LHCN-M2 (cell line): ENCODE data around the gene P2RY13. TPM values are rescaled to one million over a fixed set of nuclear protein-coding genes. Genes with fewer than 3 reads are reported as not detected.

Source experiments
- DNase-seq: peaks from one replicate; pipeline ENCODE4 v3.0.0-alpha.2; 2012; ENCODE audit warnings: low read depth
- total RNA-seq: library from RNA; depleted of rRNA; stranded (reverse); fragments of >200 nt; gene quantifications from 2 replicates; pipeline ENCODE4 v1.2.3, GENCODE V29; 2014; rRNA removed

P2RY13 gene
- total RNA-seq, 1 experiment from 2014 or later: not detected

DNA sequence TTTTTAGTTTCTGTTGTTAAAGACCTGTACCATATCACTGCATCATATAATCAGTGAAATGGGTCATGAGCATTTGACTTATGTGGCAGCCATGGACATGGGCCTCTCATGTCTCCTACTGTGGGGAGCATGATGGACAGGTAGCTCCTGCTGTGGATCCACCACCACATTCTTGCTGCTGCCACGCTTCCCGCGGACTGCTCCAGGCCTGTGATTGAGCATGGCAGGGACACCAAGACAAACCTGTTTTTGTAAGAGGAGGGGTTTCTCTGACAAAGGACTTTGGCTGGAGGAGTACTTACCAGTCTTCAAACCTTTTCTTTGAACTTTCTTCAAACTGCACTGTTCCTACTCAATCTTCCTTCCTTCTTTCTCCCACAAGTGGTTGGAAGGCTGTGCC, 33.1 kb downstream of the P2RY13 start:
- no peak for DNase-seq

DNA sequence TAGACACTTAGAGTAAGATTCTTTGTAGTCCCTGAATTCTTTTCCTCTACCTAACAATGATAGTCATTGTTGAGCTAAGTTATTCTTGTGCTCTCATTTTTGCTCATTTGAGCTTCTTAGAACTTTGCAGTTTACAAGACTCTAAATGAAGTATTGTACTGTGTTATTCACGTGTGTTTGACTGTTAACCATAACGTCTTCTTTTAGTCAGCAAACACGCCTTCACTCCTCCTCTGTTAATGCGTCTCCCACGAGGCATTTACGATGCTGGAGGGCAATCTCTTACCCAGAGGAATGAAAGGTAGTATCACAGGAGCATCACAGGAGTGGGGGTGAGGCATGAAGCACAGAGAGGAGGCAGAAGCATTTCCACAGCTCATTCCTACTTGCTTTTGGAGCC, 36.2 kb downstream of the P2RY13 start:
- no peak for DNase-seq

DNA sequence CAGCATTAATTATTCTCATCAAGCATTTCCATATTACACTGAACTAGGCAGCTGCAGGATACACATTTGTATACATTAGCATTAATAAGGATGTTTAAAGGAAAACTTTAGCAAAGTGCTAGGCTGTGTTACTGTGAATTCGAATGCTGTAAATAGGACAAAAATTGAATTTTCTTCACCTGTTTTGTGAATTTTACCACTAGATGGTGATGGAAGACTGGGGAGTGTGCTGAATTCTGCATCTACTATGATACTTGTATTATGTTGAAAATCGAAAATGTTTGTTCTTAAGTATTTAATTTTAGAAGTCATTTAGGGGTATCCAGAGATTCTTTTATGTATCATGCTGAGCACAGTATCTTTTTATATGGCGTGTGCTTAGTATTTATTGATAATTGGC, 38.7 kb downstream of the P2RY13 start:
- DNase-seq: peak; percentile 15

DNA sequence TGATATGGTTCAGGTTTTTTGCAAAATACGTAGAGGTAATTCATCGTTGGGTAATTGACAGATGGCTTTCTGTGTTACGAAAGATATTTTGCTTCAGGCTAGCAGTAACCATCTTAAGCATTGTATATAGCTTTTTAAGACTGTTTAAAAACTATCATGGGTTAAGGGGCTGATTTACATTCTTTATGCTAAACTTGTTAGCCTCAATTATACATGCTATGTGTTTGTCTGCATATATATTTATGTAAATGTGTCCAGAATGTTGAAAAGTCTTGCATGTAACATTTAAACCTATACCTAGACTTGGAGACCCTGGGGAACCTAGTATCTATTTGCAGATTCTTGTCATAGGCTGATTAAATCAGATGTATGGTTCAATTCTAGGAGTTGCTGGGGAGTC, 39.9 kb downstream of the P2RY13 start:
- no peak for DNase-seq

DNA sequence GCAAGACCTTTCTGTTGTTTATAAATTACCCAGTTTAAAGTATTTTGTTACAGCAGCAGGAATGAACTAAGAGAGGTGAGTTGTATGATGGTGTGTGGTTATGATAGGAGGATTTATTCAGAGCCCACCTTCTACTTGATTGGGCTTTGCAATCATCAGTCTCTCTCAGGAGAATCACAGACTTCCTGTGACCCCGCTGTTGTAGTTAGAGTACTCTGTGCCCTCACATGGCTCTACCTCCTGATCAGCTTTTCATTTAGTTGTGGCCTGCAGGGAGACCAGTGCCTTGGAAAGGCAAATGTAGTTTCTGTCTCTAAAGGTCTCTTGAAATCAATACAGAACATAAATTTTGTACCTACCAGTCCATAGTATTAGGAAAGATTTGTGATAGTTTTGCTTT, 43.4 kb downstream of the P2RY13 start:
- DNase-seq: no peak

DNA sequence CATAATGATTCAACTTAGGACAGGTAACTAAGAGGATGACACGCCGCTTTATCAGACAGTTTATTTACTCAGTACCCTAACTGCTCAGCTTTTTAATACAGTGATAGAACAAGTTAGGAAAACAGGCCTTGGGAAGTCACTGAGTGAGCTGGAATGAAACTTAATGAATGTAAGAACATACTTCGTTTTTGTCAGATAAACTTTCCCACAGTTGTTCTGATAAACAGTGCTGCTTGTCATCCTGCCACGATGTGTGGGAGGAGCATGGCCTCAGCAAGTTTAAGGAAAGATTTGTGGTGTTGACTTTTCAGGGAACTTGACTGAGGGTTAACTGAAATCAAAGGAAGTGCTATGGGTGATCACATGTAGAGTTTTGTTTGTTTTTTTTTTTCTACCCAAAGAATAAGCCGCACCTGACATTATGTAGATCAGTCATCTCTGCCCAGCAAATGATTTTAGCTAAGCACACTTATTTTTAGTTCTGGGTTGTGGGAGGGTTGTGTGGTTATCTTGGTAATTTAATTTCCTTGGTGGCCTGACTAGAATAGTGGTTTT, 45.4 kb downstream of the P2RY13 start:
- no peak for DNase-seq

DNA sequence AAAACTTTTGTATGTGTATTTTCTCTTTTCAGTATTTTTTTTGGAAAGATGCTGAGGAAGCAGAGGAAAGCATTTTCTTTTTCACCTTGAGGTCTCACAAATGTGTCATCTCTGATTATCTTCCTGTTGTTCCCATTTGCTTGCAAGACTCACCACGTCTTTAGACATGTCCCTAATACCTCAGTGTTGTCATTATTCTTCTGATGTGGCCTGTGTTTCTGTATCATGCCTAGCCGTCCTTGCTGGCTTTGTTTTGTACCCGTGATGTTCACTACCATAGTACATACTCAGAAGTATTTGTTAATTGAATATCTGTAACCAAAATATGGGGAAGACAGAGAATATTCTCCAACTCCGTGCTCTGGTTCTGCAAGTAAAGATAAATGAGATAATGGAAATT, 46.0 kb downstream of the P2RY13 start:
- DNase-seq: no peak

DNA sequence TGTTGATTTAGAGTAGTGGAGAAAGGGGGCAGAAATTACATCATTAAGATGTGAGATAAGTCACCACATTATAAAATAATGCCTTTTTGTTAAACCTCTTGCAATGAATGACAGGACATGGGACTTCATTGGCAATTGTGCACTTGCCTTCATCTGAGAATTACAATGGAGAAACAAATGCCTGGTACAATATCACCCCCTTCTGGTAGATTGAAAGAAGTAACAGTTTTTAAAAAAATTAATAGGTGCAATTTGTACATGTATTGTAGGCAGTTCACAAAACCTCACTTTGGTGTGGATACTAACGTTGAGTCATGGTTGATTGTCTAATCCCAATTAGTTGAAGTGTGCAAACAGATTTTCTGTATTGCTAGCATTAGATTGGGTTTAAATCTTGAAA, 46.4 kb downstream of the P2RY13 start:
- peak; percentile 36 for DNase-seq

DNA sequence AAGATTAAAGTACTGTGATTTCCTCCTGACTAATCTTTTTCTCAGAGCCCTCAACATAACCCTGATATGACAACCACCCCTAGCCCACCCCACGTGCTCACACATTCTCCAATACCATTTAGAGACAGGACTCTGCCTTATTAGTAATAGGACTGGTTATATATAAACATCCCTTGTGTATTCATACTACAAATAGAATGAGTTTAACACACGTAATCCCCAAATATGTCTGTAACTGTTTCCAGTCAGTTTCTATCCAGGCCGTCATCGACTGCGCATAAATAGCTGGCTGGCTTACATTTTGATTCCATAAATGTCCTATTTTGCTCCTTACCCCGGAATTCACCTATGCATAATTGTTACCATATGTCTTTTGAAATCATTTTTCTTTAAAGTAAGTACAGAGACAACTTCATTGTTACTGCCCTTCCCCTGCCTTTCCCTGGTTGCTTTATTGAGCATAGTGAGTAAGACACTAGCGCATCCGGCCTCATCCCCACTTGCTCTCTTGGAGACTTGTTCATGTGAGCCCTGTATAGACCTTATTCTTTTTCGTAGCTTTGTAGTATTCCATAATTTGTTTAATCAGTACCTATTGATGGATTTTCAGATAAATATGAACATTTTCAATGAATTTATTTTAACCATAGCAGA, 47.6 kb downstream of the P2RY13 start:
- DNase-seq: no peak

DNA sequence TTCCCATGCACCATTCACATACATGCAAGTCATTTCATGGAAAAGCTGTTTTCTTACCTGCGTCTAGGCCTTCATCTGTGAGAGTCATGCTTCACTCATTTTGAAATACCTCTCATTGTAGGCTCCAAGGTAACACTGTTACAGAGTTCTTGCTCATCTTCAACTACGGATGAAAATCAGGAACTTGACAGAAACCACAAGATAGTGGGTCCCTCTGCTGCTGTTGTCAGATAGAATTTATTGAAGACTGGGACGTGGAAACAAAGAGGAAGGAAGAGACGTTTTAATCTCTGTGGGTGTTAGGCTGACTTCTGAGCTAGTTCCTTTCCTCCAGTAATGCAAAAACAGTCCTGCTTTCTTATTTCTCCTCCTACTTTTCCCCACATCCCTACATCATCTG, 51.1 kb downstream of the P2RY13 start, which contains the start of gene P2RY14:
Gene P2RY14, minus strand, starts transcription at position 313 of the 400 bp plus-strand sequence. CDS start 64,226 bp downstream, outside the sequence.
- DNase-seq: no peak

DNA sequence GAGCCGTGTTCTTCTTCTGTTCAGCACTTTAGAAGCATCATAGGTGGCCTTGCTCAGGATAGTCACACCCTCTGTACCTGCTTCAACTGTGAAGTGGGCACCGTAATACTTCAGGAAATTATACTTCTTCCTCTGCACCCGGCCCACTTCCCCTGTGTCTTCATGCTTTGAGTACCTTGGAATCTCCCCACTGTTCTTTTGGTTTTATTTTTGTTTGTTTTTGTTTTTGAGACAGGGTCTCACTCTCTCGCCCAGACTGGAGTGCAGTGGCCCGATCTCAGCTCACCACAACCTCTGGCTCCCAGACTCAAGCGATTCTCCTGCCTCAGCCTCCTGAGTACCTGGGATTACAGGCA, 52.7 kb downstream of the P2RY13 start:
- no peak for DNase-seq

Other genes starting within 250 kb of the P2RY13 start
- gene MED12L, start 243.9 kb downstream of the P2RY13 start, total RNA-seq: not detected in 2 replicates
- gene GPR171, start 126.3 kb downstream of the P2RY13 start, total RNA-seq: not detected in 2 replicates
- 0.19 TPM in 1 of 2 replicates, not detected in the other for gene P2RY14, start 51.0 kb downstream of the P2RY13 start, total RNA-seq
- not detected in 2 replicates for gene GPR87, start 12.7 kb downstream of the P2RY13 start, total RNA-seq
- not detected in 2 replicates for gene P2RY12, start 55.2 kb upstream of the P2RY13 start, total RNA-seq
- under 0.01 and 0.32 TPM in 2 replicates for gene IGSF10, start 131.5 kb upstream of the P2RY13 start, total RNA-seq